ENCODE data around the gene BSDC1.

DNA sequence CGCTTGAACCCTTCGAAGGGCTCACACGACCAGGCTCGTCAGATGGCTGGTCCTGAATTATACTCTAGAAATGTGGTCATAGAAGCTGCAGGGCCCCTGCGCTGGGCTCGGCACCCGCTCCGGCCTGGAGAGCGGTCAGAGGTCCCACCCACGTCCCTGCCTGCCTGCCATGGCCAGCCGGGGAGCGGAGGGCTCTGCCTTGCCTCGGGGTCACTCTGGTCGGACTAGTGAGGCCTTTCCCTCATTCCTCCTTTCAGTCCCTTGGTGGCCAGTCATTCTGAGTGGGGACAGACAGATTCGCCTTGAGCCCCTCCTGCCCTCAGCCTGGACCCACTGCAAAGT, 57.7 kb downstream of the BSDC1 start:
- TF ChIP-seq ZNF274 (IDR thresholded peaks at IDR 0.05; ENCODE audit: low read depth, low read length) (no peak), YY1 (IDR thresholded peaks at IDR 0.05; ENCODE audit: insufficient read depth, insufficient read length) (no peak), SUZ12 (IDR thresholded peaks at IDR 0.05; ENCODE audit: extremely low read depth, insufficient read depth, insufficient read length) (no peak)
